Psoas muscle (tissue), 8 donors: ENCODE data around the gene IDI1. TPM values are rescaled to one million over a fixed set of nuclear protein-coding genes. Genes with fewer than 3 reads are reported as not detected.

Source experiments
- ATAC-seq, 4 donors: fragments of 200-7000 bp; cut with Tn5 transposase; one replicate each; pipeline ENCODE4 v1.9.1; 2020; ENCODE audit warnings: moderate library complexity in 3 of 4, mild to moderate bottlenecking in 2 of 4
- DNase-seq, 2 donors: peaks; one replicate each; pipeline ENCODE4 v3.0.0-alpha.2; 2020
- H3K27ac ChIP-seq: fragments of 200-600 bp; one replicate; pipeline ENCODE4 v1.8.0; 2022
- H3K27me3 ChIP-seq, 3 donors: fragments of 200-600 bp in 1 of 3; one replicate each; pipeline versions ENCODE4 v1.6.1 to v1.8.0; 2013 to 2022; ENCODE audit warnings: low read length in 2 of 3, mild to moderate bottlenecking in 2 of 3, moderate library complexity in 1 of 3; ENCODE audit not compliant: insufficient read depth in 3 of 3
- H3K36me3 ChIP-seq, 2 donors: fragments of 200-600 bp in 1 of 2; one replicate each; pipeline versions ENCODE4 v1.6.1 to v1.8.0; 2013 to 2022; ENCODE audit warnings: low read depth in 1 of 2, mild to moderate bottlenecking in 1 of 2, moderate library complexity in 1 of 2; ENCODE audit not compliant: insufficient read depth in 1 of 2
- H3K4me1 ChIP-seq: fragments of 200-600 bp; one replicate; pipeline ENCODE4 v1.8.0; 2022
- H3K4me3 ChIP-seq: fragments of 200-600 bp; one replicate; pipeline ENCODE4 v1.8.0; 2022; ENCODE audit warnings: mild to moderate bottlenecking
- H3K9me3 ChIP-seq: fragments of 200-600 bp; one replicate; pipeline ENCODE4 v1.8.0; 2022
- WGBS, 3 donors: extraction: QIAGEN DNeasy Blood & Tissue Kit; methylation state at CpG; one replicate each; pipeline versions ENCODE4 v1.1.6 to v1.1.7; 2013; 5-methylcytosine and 5-hydroxymethylcytosine counted together
- intact Hi-C, 2 donors: fragments of 100-400 bp; cut with DNase I; formaldehyde crosslinking; loops; one replicate each; pipeline versions ENCODE4 v1.11.0 to v1.14.2; 2022
- polyA plus RNA-seq, 3 donors: library from polyadenylated mRNA; stranded (reverse); fragments of 200-250 nt; gene quantifications; one replicate each; pipeline ENCODE4 v1.2.3, GENCODE V29; 2013
- total RNA-seq, 4 donors: library from RNA; stranded (reverse); fragmentation: NEBNext Ultra II Directional in 2 of 4; extraction: Animal tissue kit (Norgen Biotek cat#: 25700) in 2 of 4; gene quantifications; one replicate each; pipeline versions ENCODE4 v1.2.1 to v1.2.4, GENCODE V29; 2021 to 2023
- TF ChIP-seq, protein P1 (sequence below): fragments of 200-600 bp; IDR thresholded peaks from one replicate; pipeline ENCODE4 v1.8.0; 2022; ENCODE audit warnings: antibody characterized with exemption
- donor health status: healthy with polysubstance abuse.
- donor health status: DM: no; HTN: no; CAD: no; lungs with moderate emphysema.
- donor health status: Bipolar disorder and iron deficiency.
- donor health status: healthy.
- donor health status: DM: yes; HTN: yes; CAD: no.
- donor health status: DM: no; HTN: no; CAD: no.
- donor health status: DM: no; HTN: no; CAD: no.
- donor health status: DM: yes; HTN: yes; CAD: no.

IDI1 gene
- total and polyA plus RNA-seq, 7 donors = 42.8 to 137 (median 57.4) TPM

DNA sequence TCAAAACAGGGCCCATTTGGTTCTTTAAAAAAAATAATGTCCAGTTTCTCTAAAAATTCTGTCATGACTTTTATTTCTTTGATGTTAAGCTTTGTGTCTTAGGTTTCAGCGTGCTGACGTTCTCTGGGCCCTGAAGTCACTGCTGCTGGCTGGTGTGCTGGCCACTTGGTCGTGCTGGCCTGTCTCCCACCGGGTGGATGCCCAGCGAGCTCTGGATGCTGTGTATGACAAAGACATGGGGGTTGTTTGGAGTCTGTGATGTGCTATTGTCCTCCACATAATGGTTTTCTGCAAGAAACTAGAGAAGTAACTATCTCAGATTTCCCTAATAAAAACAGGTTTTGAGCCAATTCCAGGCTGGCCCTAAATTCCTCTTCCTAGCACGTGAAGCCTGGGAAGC, 13.7 kb downstream of the IDI1 start:
- Histone ChIP-seq H3K27ac (peak overlapping the region; percentile 94), H3K4me3 (no peak overlapping the region), H3K4me1 (peaks cover 38% of the 10 kb centered on the region), H3K36me3 (peaks cover 0 to 20% of the 10 kb centered on the region in 2 donors), H3K27me3 (no peaks in the 10 kb centered on the region), H3K9me3 (no peaks in the 10 kb centered on the region)
- TF ChIP-seq, protein P1, sequence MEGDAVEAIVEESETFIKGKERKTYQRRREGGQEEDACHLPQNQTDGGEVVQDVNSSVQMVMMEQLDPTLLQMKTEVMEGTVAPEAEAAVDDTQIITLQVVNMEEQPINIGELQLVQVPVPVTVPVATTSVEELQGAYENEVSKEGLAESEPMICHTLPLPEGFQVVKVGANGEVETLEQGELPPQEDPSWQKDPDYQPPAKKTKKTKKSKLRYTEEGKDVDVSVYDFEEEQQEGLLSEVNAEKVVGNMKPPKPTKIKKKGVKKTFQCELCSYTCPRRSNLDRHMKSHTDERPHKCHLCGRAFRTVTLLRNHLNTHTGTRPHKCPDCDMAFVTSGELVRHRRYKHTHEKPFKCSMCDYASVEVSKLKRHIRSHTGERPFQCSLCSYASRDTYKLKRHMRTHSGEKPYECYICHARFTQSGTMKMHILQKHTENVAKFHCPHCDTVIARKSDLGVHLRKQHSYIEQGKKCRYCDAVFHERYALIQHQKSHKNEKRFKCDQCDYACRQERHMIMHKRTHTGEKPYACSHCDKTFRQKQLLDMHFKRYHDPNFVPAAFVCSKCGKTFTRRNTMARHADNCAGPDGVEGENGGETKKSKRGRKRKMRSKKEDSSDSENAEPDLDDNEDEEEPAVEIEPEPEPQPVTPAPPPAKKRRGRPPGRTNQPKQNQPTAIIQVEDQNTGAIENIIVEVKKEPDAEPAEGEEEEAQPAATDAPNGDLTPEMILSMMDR = no peak
- intact Hi-C loops = no loop called here
- ATAC-seq (peak; percentile 75 to 82 (median 78)), DNase-seq (peak; percentile 62 to 84)
- WGBS, 3 donors = 28 to 44% (median 31%) methylated on average over 6 of the region's 6 CpGs

DNA sequence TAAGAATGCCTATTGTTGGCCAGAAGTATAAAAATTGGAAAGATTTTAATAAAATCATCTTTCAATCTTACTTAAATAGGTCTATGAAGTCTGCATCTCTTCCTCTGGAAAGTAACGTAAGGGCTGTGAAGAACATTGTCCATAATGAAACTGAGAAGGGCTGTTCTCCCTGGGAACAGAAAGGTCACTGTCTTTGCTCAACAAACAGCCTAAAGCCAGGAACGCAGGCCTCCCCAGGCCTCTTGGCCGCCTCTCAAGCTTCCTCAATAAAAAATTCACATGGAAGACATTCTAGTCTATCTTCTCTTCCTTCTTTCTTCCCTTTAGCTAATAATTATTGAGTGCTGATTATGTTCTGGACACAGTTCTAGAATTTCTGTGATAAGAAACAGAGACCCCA, 14.2 kb downstream of the IDI1 start:
- 30 to 34% (median 33%) methylated on average over 3 of the region's 3 CpGs for WGBS, 3 donors
- TF ChIP-seq, protein P1 = no peak
- DNase-seq (no peak), ATAC-seq (peak; percentile 36 to 53 (median 42))
- no peaks in the 10 kb centered on the region for H3K27me3 ChIP-seq
- peak overlapping the region; percentile 49 for H3K4me3 ChIP-seq
- H3K36me3 ChIP-seq = peaks cover 0 to 15% of the 10 kb centered on the region in 2 donors
- intact Hi-C loops = no loop called here
- H3K4me1 ChIP-seq = peaks cover 34% of the 10 kb centered on the region
- H3K27ac ChIP-seq = peak overlapping the region; percentile 94
- no peaks in the 10 kb centered on the region for H3K9me3 ChIP-seq

DNA sequence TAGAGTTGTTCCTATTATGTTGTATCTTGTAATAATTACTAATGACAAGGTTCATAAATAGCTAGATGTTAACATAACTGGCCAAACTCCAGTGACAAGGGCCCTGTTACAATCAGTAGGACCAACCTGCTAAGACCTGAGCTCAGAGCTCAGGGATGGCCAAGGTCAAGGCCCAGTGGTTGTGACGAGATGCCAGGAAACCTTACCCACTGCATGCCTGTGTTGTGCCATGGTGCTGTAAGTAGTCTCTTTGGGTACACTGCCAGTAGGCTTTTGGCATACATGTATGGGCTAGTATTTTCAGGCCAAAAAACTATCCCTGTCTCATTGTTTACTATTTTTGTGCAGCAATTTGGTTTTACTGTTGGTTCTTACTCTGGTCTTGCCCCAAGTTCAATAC, 15.3 kb downstream of the IDI1 start:
- Histone ChIP-seq H3K9me3 (no peaks in the 10 kb centered on the region), H3K4me1 (peaks cover 27% of the 10 kb centered on the region), H3K36me3 (peaks cover 0 to 8% of the 10 kb centered on the region in 2 donors), H3K4me3 (peak overlapping the region; percentile 49), H3K27me3 (no peaks in the 10 kb centered on the region), H3K27ac (peak overlapping the region; percentile 94)
- TF ChIP-seq, protein P1 = no peak
- ATAC-seq (peak; percentile 82 to 87 (median 86)), DNase-seq (peak; percentile 46 to 80)
- intact Hi-C loops = no loop called here
- 27 to 30% (median 27%) methylated on average over 1 of the region's 1 CpG for WGBS, 3 donors

DNA sequence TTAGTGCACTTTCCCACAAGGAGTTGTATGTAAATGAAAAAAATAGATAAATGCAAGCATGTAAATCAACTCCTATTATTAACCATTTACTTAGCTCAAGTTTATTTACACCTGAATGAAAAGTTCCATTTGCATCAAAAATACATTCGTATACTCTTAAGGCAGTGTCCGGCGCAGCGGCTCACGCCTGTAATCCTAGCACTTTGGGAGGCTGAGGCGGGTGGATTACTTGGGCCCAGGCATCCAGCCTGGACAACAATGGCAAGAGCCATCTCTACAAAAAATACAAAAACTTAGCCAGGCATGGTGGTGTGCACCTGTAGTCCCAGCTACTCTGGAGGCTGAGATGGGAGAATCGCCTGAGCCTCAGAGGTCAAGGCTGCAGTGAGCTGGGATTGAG, 19.1 kb downstream of the IDI1 start:
- Histone ChIP-seq H3K4me1 (peaks cover 16% of the 10 kb centered on the region), H3K27ac (no peak overlapping the region), H3K4me3 (no peak overlapping the region), H3K36me3 (peaks cover 0 to 3% of the 10 kb centered on the region in 2 donors), H3K9me3 (no peaks in the 10 kb centered on the region), H3K27me3 (no peaks in the 10 kb centered on the region)
- ATAC-seq = no peak
- no peak for DNase-seq
- TF ChIP-seq, protein P1 = no peak
- intact Hi-C loops = no loop called here
- 96 to 97% (median 97%) methylated on average over 7 of the region's 7 CpGs for WGBS, 3 donors

DNA sequence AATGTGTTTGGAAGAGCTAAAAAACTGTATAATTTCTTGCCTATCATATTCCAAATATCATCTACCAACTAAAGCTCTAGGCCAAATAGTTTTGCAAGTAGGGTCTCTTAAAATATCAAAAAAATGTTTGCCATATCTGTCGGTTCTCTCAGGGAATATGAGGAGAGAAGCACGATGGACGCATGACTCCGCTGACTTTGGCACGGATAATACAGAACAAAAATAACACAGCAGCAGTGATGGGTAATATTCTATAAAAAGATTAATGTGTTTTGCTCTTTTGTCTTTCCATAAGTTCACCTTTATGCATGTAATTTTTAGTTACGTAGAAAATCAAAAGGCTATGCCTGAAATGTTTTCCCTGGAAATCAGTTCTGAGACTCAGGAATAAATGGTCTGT, 22.3 kb downstream of the IDI1 start:
- intact Hi-C loops = loop anchor here in 1 of 2 donors (2.0 kb wide), 1 partner anchor 44 kb away; no protein-coding TSS in a partner anchor
- Histone ChIP-seq H3K27ac (peak overlapping the region; percentile 88), H3K27me3 (no peaks in the 10 kb centered on the region), H3K9me3 (no peaks in the 10 kb centered on the region), H3K4me1 (peaks cover 26% of the 10 kb centered on the region), H3K4me3 (peak overlapping the region; percentile 58), H3K36me3 (peaks cover 3 to 8% of the 10 kb centered on the region in 2 donors)
- peak; percentile 57 to 83 (median 74) for ATAC-seq
- WGBS, 3 donors = 31 to 43% (median 39%) methylated on average over 6 of the region's 6 CpGs
- TF ChIP-seq, protein P1 = no peak
- no peak for DNase-seq
